ENCODE measurements around the gene KCTD14.
"Not testable (repeated sequence)": the region's sequence is repeated elsewhere in the genome, so short reads cannot be mapped to it uniquely, and the experiment has no call there.

KCTD14 gene

GRCh38 chr11:78039919-78040671 is 17.0 kb upstream of the KCTD14 start:
- H3K4me3 Mint-ChIP-seq, result peak overlapping the region; percentile 39
- no peaks in the 10 kb centered on the region for H3K27me3 Mint-ChIP-seq (ENCODE audit: low read depth)
- no peaks in the 10 kb centered on the region for H3K36me3 Mint-ChIP-seq (ENCODE audit: low read depth)
- no peaks in the 10 kb centered on the region for H3K9me3 Mint-ChIP-seq
- H3K4me1 Mint-ChIP-seq (ENCODE audit: low read depth), result peaks cover 10% of the 10 kb centered on the region
- H3K27ac Mint-ChIP-seq, result peak overlapping the region; percentile 79
- peak; percentile 19 for DNase-seq (ENCODE audit: low spot score)

- Mint-ChIP-seq H3K9me3 (no peaks in the 10 kb centered on the region), H3K27me3 (ENCODE audit: low read depth) (no peaks in the 10 kb centered on the region), H3K4me3 (peak overlapping the region; percentile 39), H3K4me1 (ENCODE audit: low read depth) (peaks cover 10% of the 10 kb centered on the region), H3K36me3 (ENCODE audit: low read depth) (no peaks in the 10 kb centered on the region), H3K27ac (peak overlapping the region; percentile 79)
- DNase-seq (ENCODE audit: low spot score), result no peak
Observed at GRCh38 chr11:78039391-78039918, 16.4 kb upstream of the KCTD14 start.

GRCh38 chr11:78038697-78039313 is 15.7 kb upstream of the KCTD14 start:
- H3K27ac Mint-ChIP-seq, result no peak overlapping the region
- H3K9me3 Mint-ChIP-seq, result no peaks in the 10 kb centered on the region
- DNase-seq (ENCODE audit: low spot score), result no peak
- no peak overlapping the region for H3K4me3 Mint-ChIP-seq
- no peaks in the 10 kb centered on the region for H3K36me3 Mint-ChIP-seq (ENCODE audit: low read depth)
- peaks cover 10% of the 10 kb centered on the region for H3K4me1 Mint-ChIP-seq (ENCODE audit: low read depth)
- no peaks in the 10 kb centered on the region for H3K27me3 Mint-ChIP-seq (ENCODE audit: low read depth)

GRCh38 chr11:78037825-78038620 is 14.9 kb upstream of the KCTD14 start:
- Mint-ChIP-seq H3K36me3 (ENCODE audit: low read depth) (no peaks in the 10 kb centered on the region), H3K4me1 (ENCODE audit: low read depth) (peaks cover 10% of the 10 kb centered on the region), H3K27me3 (ENCODE audit: low read depth) (no peaks in the 10 kb centered on the region), H3K9me3 (no peaks in the 10 kb centered on the region), H3K27ac (no peak overlapping the region), H3K4me3 (no peak overlapping the region)
- no peak for DNase-seq (ENCODE audit: low spot score)

- H3K9me3 Mint-ChIP-seq, result no peaks in the 10 kb centered on the region
- peaks cover 11% of the 10 kb centered on the region for H3K4me1 Mint-ChIP-seq (ENCODE audit: low read depth)
- H3K27me3 Mint-ChIP-seq (ENCODE audit: low read depth), result no peaks in the 10 kb centered on the region
- DNase-seq (ENCODE audit: low spot score), result no peak
- no peaks in the 10 kb centered on the region for H3K36me3 Mint-ChIP-seq (ENCODE audit: low read depth)
- no peak overlapping the region for H3K27ac Mint-ChIP-seq
- no peak overlapping the region for H3K4me3 Mint-ChIP-seq
Observed at GRCh38 chr11:78037056-78037455, 14.0 kb upstream of the KCTD14 start.

GRCh38 chr11:78036313-78036712 is 13.2 kb upstream of the KCTD14 start:
- Mint-ChIP-seq H3K27me3 (ENCODE audit: low read depth) (no peaks in the 10 kb centered on the region), H3K4me1 (ENCODE audit: low read depth) (peaks cover 11% of the 10 kb centered on the region), H3K36me3 (ENCODE audit: low read depth) (no peaks in the 10 kb centered on the region), H3K4me3 (no peak overlapping the region), H3K9me3 (no peaks in the 10 kb centered on the region), H3K27ac (no peak overlapping the region)
- DNase-seq (ENCODE audit: low spot score), result no peak

GRCh38 chr11:78034623-78035022 is 11.5 kb upstream of the KCTD14 start:
- Mint-ChIP-seq H3K9me3 (no peaks in the 10 kb centered on the region), H3K27me3 (ENCODE audit: low read depth) (no peaks in the 10 kb centered on the region), H3K4me3 (no peak overlapping the region), H3K27ac (no peak overlapping the region), H3K36me3 (ENCODE audit: low read depth) (no peaks in the 10 kb centered on the region), H3K4me1 (ENCODE audit: low read depth) (peaks cover 3% of the 10 kb centered on the region)
- DNase-seq (ENCODE audit: low spot score), result no peak

- Mint-ChIP-seq H3K27ac (no peak overlapping the region), H3K36me3 (ENCODE audit: low read depth) (no peaks in the 10 kb centered on the region), H3K4me3 (no peak overlapping the region), H3K9me3 (no peaks in the 10 kb centered on the region), H3K27me3 (ENCODE audit: low read depth) (no peaks in the 10 kb centered on the region), H3K4me1 (ENCODE audit: low read depth) (peaks cover 2% of the 10 kb centered on the region)
- no peak for DNase-seq (ENCODE audit: low spot score)
Observed at GRCh38 chr11:78033040-78033439, 10.0 kb upstream of the KCTD14 start.

GRCh38 chr11:78032090-78032489 is 9.0 kb upstream of the KCTD14 start:
- Mint-ChIP-seq H3K4me3 (no peak overlapping the region), H3K4me1 (ENCODE audit: low read depth) (peaks cover 2% of the 10 kb centered on the region), H3K36me3 (ENCODE audit: low read depth) (no peaks in the 10 kb centered on the region), H3K9me3 (no peaks in the 10 kb centered on the region), H3K27me3 (ENCODE audit: low read depth) (no peaks in the 10 kb centered on the region), H3K27ac (no peak overlapping the region)
- no peak for DNase-seq (ENCODE audit: low spot score)

GRCh38 chr11:78031629-78032028 is 8.6 kb upstream of the KCTD14 start:
- H3K9me3 Mint-ChIP-seq, result no peaks in the 10 kb centered on the region
- no peak overlapping the region for H3K4me3 Mint-ChIP-seq
- H3K27ac Mint-ChIP-seq, result no peak overlapping the region
- no peak for DNase-seq (ENCODE audit: low spot score)
- H3K27me3 Mint-ChIP-seq (ENCODE audit: low read depth), result no peaks in the 10 kb centered on the region
- peaks cover 2% of the 10 kb centered on the region for H3K4me1 Mint-ChIP-seq (ENCODE audit: low read depth)
- no peaks in the 10 kb centered on the region for H3K36me3 Mint-ChIP-seq (ENCODE audit: low read depth)

- Mint-ChIP-seq H3K4me1 (ENCODE audit: low read depth) (peaks cover 2% of the 10 kb centered on the region), H3K27ac (no peak overlapping the region), H3K36me3 (ENCODE audit: low read depth) (no peaks in the 10 kb centered on the region), H3K27me3 (ENCODE audit: low read depth) (no peaks in the 10 kb centered on the region), H3K9me3 (no peaks in the 10 kb centered on the region), H3K4me3 (no peak overlapping the region)
- DNase-seq (ENCODE audit: low spot score), result no peak
Observed at GRCh38 chr11:78030429-78031325, 7.6 kb upstream of the KCTD14 start.

- DNase-seq (ENCODE audit: low spot score); H3K4me3 Mint-ChIP-seq; H3K27me3 Mint-ChIP-seq (ENCODE audit: low read depth); H3K36me3 Mint-ChIP-seq (ENCODE audit: low read depth); H3K4me1 Mint-ChIP-seq (ENCODE audit: low read depth); H3K9me3 Mint-ChIP-seq; H3K27ac Mint-ChIP-seq: not testable (repeated sequence)
Observed at GRCh38 chr11:78028423-78028822, 5.3 kb upstream of the KCTD14 start.

- Mint-ChIP-seq H3K4me1 (ENCODE audit: low read depth) (peaks cover 5% of the 10 kb centered on the region), H3K4me3 (no peak overlapping the region), H3K9me3 (no peaks in the 10 kb centered on the region), H3K27me3 (ENCODE audit: low read depth) (peaks cover under 1% of the 10 kb centered on the region), H3K27ac (no peak overlapping the region), H3K36me3 (ENCODE audit: low read depth) (no peaks in the 10 kb centered on the region)
- DNase-seq (ENCODE audit: low spot score), result no peak
Observed at GRCh38 chr11:78027759-78028158, 4.7 kb upstream of the KCTD14 start.

All from T-helper 2 cell treated with Interferon-gamma antibody and Interleukin-4, amounts not matched to agents 5 μg/mL and 100 μg/mL, for 36 hours (primary cell).